ENCODE results near the gene LRRK1. TPM values are rescaled to one million over a fixed set of nuclear protein-coding genes. Genes with fewer than 3 reads are reported as not detected.
A peak's percentile ranks its signal among the peaks of the same experiment; 100 is the strongest.

The LRRK1 gene
- total and polyA plus RNA-seq, 2 experiments from 2014 or later, result 6.2 to 6.4 TPM

GRCh38 chr15:100968050-100968966, 49.2 kb downstream of the LRRK1 start:
- Histone ChIP-seq H4K20me1 (ENCODE audit: insufficient read depth) (no peaks in the 10 kb centered on the region), H3K36me3 (ENCODE audit: low read depth) (no peaks in the 10 kb centered on the region), H3K4me3 (no peak overlapping the region), H3K4me2 (ENCODE audit: unreplicated experiment) (peak overlapping the region; percentile 13), H3K9me3 (ENCODE audit: low read depth) (no peaks in the 10 kb centered on the region), H3K79me2 (ENCODE audit: insufficient read depth) (no peaks in the 10 kb centered on the region), H2AFZ (no peak overlapping the region), H3F3A (ENCODE audit: insufficient read depth) (peaks cover 7% of the 10 kb centered on the region), H3K9me2 (ENCODE audit: insufficient read depth) (no peaks in the 10 kb centered on the region), H3K4me1 (ENCODE audit: insufficient read depth) (peaks cover 15% of the 10 kb centered on the region), H3K27ac (no peak overlapping the region), H3K27me3 (replicated peaks; ENCODE audit: insufficient read depth) (no peaks in the 10 kb centered on the region), H3K9ac (no peak overlapping the region)
- peak; percentile 67 for DNase-seq
- in situ Hi-C loops (cut with MboI), result no loop called here
- TF ChIP-seq EZH2phosphoT487 (IDR thresholded peaks at IDR 0.05; ENCODE audit: insufficient read depth, low read depth) (no peak), EZH2 (IDR thresholded peaks at IDR 0.05; ENCODE audit: insufficient read depth, poor library complexity, severe bottlenecking) (no peak)
- 87% methylated on average over 3 of the region's 3 CpGs for WGBS, 2 experiments (ENCODE audit: low coverage in 1 of 2, low lambda C conversion rate in 2 of 2, missing lambda C conversion rate in 2 of 2)

GRCh38 chr15:100972975-100973350, 53.8 kb downstream of the LRRK1 start:
- no peaks in the 10 kb centered on the region for H3K9me3 ChIP-seq (ENCODE audit: low read depth)
- TF ChIP-seq EZH2 (IDR thresholded peaks at IDR 0.05; ENCODE audit: insufficient read depth, poor library complexity, severe bottlenecking), result no peak
- TF ChIP-seq EZH2phosphoT487 (IDR thresholded peaks at IDR 0.05; ENCODE audit: insufficient read depth, low read depth), result no peak
- in situ Hi-C loops (cut with MboI), result no loop called here
- H3K36me3 ChIP-seq (ENCODE audit: low read depth), result no peaks in the 10 kb centered on the region
- H3K4me3 ChIP-seq, result no peak overlapping the region
- DNase-seq, result no peak
- peaks cover 12% of the 10 kb centered on the region for H3K4me1 ChIP-seq (ENCODE audit: insufficient read depth)
- H3K4me2 ChIP-seq (ENCODE audit: unreplicated experiment), result no peak overlapping the region
- no peak overlapping the region for H3K27ac ChIP-seq
- H3K27me3 ChIP-seq (replicated peaks; ENCODE audit: insufficient read depth), result no peaks in the 10 kb centered on the region
- no peak overlapping the region for H2AFZ ChIP-seq
- no peak overlapping the region for H3K9ac ChIP-seq
- H3F3A ChIP-seq (ENCODE audit: insufficient read depth), result peaks cover 3% of the 10 kb centered on the region
- H4K20me1 ChIP-seq (ENCODE audit: insufficient read depth), result no peaks in the 10 kb centered on the region
- no peaks in the 10 kb centered on the region for H3K9me2 ChIP-seq (ENCODE audit: insufficient read depth)
- 83 to 90% methylated on average over 32 to 36 of the region's 36 CpGs for WGBS, 2 experiments (ENCODE audit: low coverage in 1 of 2, low lambda C conversion rate in 2 of 2, missing lambda C conversion rate in 2 of 2)
- H3K79me2 ChIP-seq (ENCODE audit: insufficient read depth), result no peaks in the 10 kb centered on the region

GRCh38 chr15:100973351-100974111, 54.4 kb downstream of the LRRK1 start:
- H3K36me3 ChIP-seq (ENCODE audit: low read depth), result no peaks in the 10 kb centered on the region
- no peak for TF ChIP-seq EZH2phosphoT487 (IDR thresholded peaks at IDR 0.05; ENCODE audit: insufficient read depth, low read depth)
- no peak for TF ChIP-seq EZH2 (IDR thresholded peaks at IDR 0.05; ENCODE audit: insufficient read depth, poor library complexity, severe bottlenecking)

GRCh38 chr15:100975043-100975442, 55.9 kb downstream of the LRRK1 start:
- Histone ChIP-seq H3K27ac (no peak overlapping the region), H3K79me2 (ENCODE audit: insufficient read depth) (no peaks in the 10 kb centered on the region), H3K4me1 (ENCODE audit: insufficient read depth) (peaks cover 8% of the 10 kb centered on the region), H2AFZ (no peak overlapping the region), H3K9me2 (ENCODE audit: insufficient read depth) (no peaks in the 10 kb centered on the region), H3K9ac (no peak overlapping the region), H3F3A (ENCODE audit: insufficient read depth) (no peaks in the 10 kb centered on the region), H3K36me3 (ENCODE audit: low read depth) (no peaks in the 10 kb centered on the region), H3K4me2 (ENCODE audit: unreplicated experiment) (no peak overlapping the region), H3K27me3 (replicated peaks; ENCODE audit: insufficient read depth) (no peaks in the 10 kb centered on the region), H3K4me3 (no peak overlapping the region), H3K9me3 (ENCODE audit: low read depth) (no peaks in the 10 kb centered on the region), H4K20me1 (ENCODE audit: insufficient read depth) (no peaks in the 10 kb centered on the region)
- WGBS, 2 experiments (ENCODE audit: low coverage in 1 of 2, low lambda C conversion rate in 2 of 2, missing lambda C conversion rate in 2 of 2), result 88 to 94% methylated on average over 4 of the region's 4 CpGs
- TF ChIP-seq EZH2 (IDR thresholded peaks at IDR 0.05; ENCODE audit: insufficient read depth, poor library complexity, severe bottlenecking) (no peak), EZH2phosphoT487 (IDR thresholded peaks at IDR 0.05; ENCODE audit: insufficient read depth, low read depth) (no peak)
- in situ Hi-C loops (cut with MboI), result no loop called here
- no peak for DNase-seq

More at GRCh38 chr15:100973351-100974111, 54.4 kb downstream of the LRRK1 start:
- Histone ChIP-seq H3K9ac (no peak overlapping the region), H3K27me3 (replicated peaks; ENCODE audit: insufficient read depth) (no peaks in the 10 kb centered on the region), H3K4me1 (ENCODE audit: insufficient read depth) (peaks cover 8% of the 10 kb centered on the region), H3K4me2 (ENCODE audit: unreplicated experiment) (no peak overlapping the region), H3K9me3 (ENCODE audit: low read depth) (no peaks in the 10 kb centered on the region), H3F3A (ENCODE audit: insufficient read depth) (no peaks in the 10 kb centered on the region), H3K4me3 (no peak overlapping the region), H3K79me2 (ENCODE audit: insufficient read depth) (no peaks in the 10 kb centered on the region), H4K20me1 (ENCODE audit: insufficient read depth) (no peaks in the 10 kb centered on the region), H3K9me2 (ENCODE audit: insufficient read depth) (no peaks in the 10 kb centered on the region), H2AFZ (no peak overlapping the region), H3K27ac (no peak overlapping the region)
- in situ Hi-C loops (cut with MboI), result no loop called here
- DNase-seq, result no peak
- 69 to 82% methylated on average over 46 to 90 of the region's 90 CpGs for WGBS, 2 experiments (ENCODE audit: low coverage in 1 of 2, low lambda C conversion rate in 2 of 2, missing lambda C conversion rate in 2 of 2)
